H9 (cell line): ENCODE measurements around the gene DIS3L2. TPM values are rescaled to one million over a fixed set of nuclear protein-coding genes. Genes with fewer than 3 reads are reported as not detected.
A peak's percentile ranks its signal among the peaks of the same experiment; 100 is the strongest.

Experiments used
- DNase-seq: peaks from one replicate; pipeline ENCODE4 v3.0.0-alpha.2; 2017
- H2AFZ ChIP-seq: one replicate; pipeline ENCODE4 v1.6.1; 2013; ENCODE audit warnings: mild to moderate bottlenecking, low read length, control low read depth, moderate library complexity
- H2AK5ac ChIP-seq: 2 replicates; pipeline ENCODE4 v1.6.1; 2013; ENCODE audit warnings: low read length, control low read depth, mixed read lengths; ENCODE audit not compliant: insufficient read length
- H2BK120ac ChIP-seq: one replicate; pipeline ENCODE4 v1.6.1; 2013; ENCODE audit warnings: low read depth, mild to moderate bottlenecking, low read length, control low read depth, inconsistent platforms; ENCODE audit not compliant: poor library complexity, severe bottlenecking
- H2BK12ac ChIP-seq: 2 replicates; pipeline ENCODE4 v1.6.1; 2013; ENCODE audit warnings: low read length, control low read depth, mixed read lengths, low read depth; ENCODE audit not compliant: insufficient read length
- H2BK15ac ChIP-seq: 2 replicates; pipeline ENCODE4 v1.6.1; 2013; ENCODE audit warnings: low read depth, low read length, control low read depth
- H2BK20ac ChIP-seq: one replicate; pipeline ENCODE4 v1.6.1; 2013; ENCODE audit warnings: low read depth, mild to moderate bottlenecking, low read length, control low read depth, inconsistent platforms; ENCODE audit not compliant: poor library complexity, severe bottlenecking
- H2BK5ac ChIP-seq: 2 replicates; pipeline ENCODE4 v1.6.1; 2013; ENCODE audit warnings: low read length, control low read depth, mixed read lengths; ENCODE audit not compliant: insufficient read length
- H3K14ac ChIP-seq: 2 replicates; pipeline ENCODE4 v1.6.1; 2013; ENCODE audit warnings: low read length, control low read depth; ENCODE audit not compliant: insufficient read depth
- H3K18ac ChIP-seq: 2 replicates; pipeline ENCODE4 v1.6.1; 2013; ENCODE audit warnings: low read depth, mild to moderate bottlenecking, mixed read lengths, low read length, control low read depth; ENCODE audit not compliant: insufficient read length
- H3K23ac ChIP-seq: 2 replicates; pipeline ENCODE4 v1.6.1; 2013; ENCODE audit warnings: low read length, control low read depth, mixed read lengths, low read depth; ENCODE audit not compliant: insufficient read length
- H3K23me2 ChIP-seq: 2 replicates; pipeline ENCODE4 v1.6.1; 2013; ENCODE audit warnings: low read depth, mild to moderate bottlenecking, mixed read lengths, low read length, control low read depth; ENCODE audit not compliant: insufficient read length, poor library complexity, severe bottlenecking
- H3K27ac ChIP-seq: 2 replicates; pipeline ENCODE4 v1.5.1; 2013; ENCODE audit warnings: low read length, control low read depth, mixed read lengths, low read depth; ENCODE audit not compliant: insufficient read length
- H3K27me3 ChIP-seq: 2 replicates; pipeline ENCODE4 v1.6.1; 2013; ENCODE audit warnings: low read length, control low read depth, inconsistent platforms; ENCODE audit not compliant: insufficient read depth
- H3K4ac ChIP-seq: 2 replicates; pipeline ENCODE4 v1.6.1; 2013; ENCODE audit warnings: low read depth, mild to moderate bottlenecking, control low read depth, inconsistent platforms, low read length, moderate library complexity
- H3K4me1 ChIP-seq: 2 replicates; pipeline ENCODE4 v1.6.1; 2013; ENCODE audit warnings: low read length, control low read depth, inconsistent platforms; ENCODE audit not compliant: insufficient read depth
- H3K4me2 ChIP-seq: 2 replicates; pipeline ENCODE4 v1.6.1; 2013; ENCODE audit warnings: low read length, control low read depth, mixed read lengths; ENCODE audit not compliant: insufficient read length, insufficient read depth
- H3K56ac ChIP-seq: 2 replicates; pipeline ENCODE4 v1.6.1; 2013; ENCODE audit warnings: low read depth, mild to moderate bottlenecking, mixed read lengths, low read length, control low read depth; ENCODE audit not compliant: insufficient read length
- H3K79me1 ChIP-seq: 2 replicates; pipeline ENCODE4 v1.6.1; 2013; ENCODE audit warnings: low read depth, mild to moderate bottlenecking, moderate library complexity, low read length, control low read depth, inconsistent platforms; ENCODE audit not compliant: insufficient read depth, poor library complexity, severe bottlenecking
- H3K79me2 ChIP-seq: 2 replicates; pipeline ENCODE4 v1.6.1; 2013; ENCODE audit warnings: low read length, control low read depth, inconsistent platforms; ENCODE audit not compliant: insufficient read depth
- H3K9ac ChIP-seq: 2 replicates; pipeline ENCODE4 v1.6.1; 2013; ENCODE audit warnings: low read length, control low read depth, mixed read lengths; ENCODE audit not compliant: insufficient read length; ENCODE audit errors: extremely low read depth
- H3K9me3 ChIP-seq: one replicate; pipeline ENCODE4 v1.6.1; 2013; ENCODE audit warnings: low read depth, low read length, inconsistent platforms; ENCODE audit not compliant: control insufficient read depth
- H3T11ph ChIP-seq: one replicate; pipeline ENCODE4 v1.6.1; 2013; ENCODE audit warnings: mild to moderate bottlenecking, low read length, control low read depth, inconsistent platforms
- H4K20me1 ChIP-seq: one replicate; pipeline ENCODE4 v1.6.1; 2013; ENCODE audit not compliant: control insufficient read depth, insufficient read length, insufficient read depth
- H4K5ac ChIP-seq: 2 replicates; pipeline ENCODE4 v1.6.1; 2013; ENCODE audit warnings: low read depth, mild to moderate bottlenecking, mixed read lengths, low read length, control low read depth; ENCODE audit not compliant: insufficient read length
- H4K8ac ChIP-seq: replicated peaks from 2 replicates; pipeline ENCODE4 v1.6.1; 2013; ENCODE audit warnings: low read length, control low read depth, mixed read lengths, low read depth; ENCODE audit not compliant: insufficient read length
- H4K91ac ChIP-seq: 2 replicates; pipeline ENCODE4 v1.6.1; 2013; ENCODE audit warnings: low read depth, mild to moderate bottlenecking, moderate library complexity, mixed read lengths, low read length, control low read depth; ENCODE audit not compliant: insufficient read length
- H3K27ac Mint-ChIP-seq, 3 experiments: 2 replicates in 2 of 3; 3 replicates in 1 of 3; pipeline ENCODE4 v1.8.0; 2020 to 2021; ENCODE audit warnings: mixed read lengths in 3 of 3, mild to moderate bottlenecking in 1 of 3, moderate library complexity in 1 of 3
- H3K27me3 Mint-ChIP-seq: 2 replicates; pipeline ENCODE4 v1.8.0; 2021; ENCODE audit warnings: low read depth, mild to moderate bottlenecking, moderate library complexity, mixed read lengths
- H3K36me3 Mint-ChIP-seq, 3 experiments: 2 replicates in 2 of 3; 3 replicates in 1 of 3; pipeline ENCODE4 v1.8.0; 2020 to 2021; ENCODE audit warnings: low read depth in 3 of 3, mixed read lengths in 3 of 3; ENCODE audit not compliant: insufficient read depth in 1 of 3
- H3K4me1 Mint-ChIP-seq, 2 experiments: 2 replicates each; pipeline ENCODE4 v1.8.0; 2020; ENCODE audit warnings: mixed read lengths in 2 of 2
- H3K4me3 Mint-ChIP-seq, 2 experiments: 2 replicates in 1 of 2; 3 replicates in 1 of 2; pipeline ENCODE4 v1.8.0; 2020 to 2021; ENCODE audit warnings: mild to moderate bottlenecking in 2 of 2, mixed read lengths in 2 of 2, moderate library complexity in 1 of 2
- H3K9me3 Mint-ChIP-seq, 2 experiments: 2 replicates in 1 of 2; 3 replicates in 1 of 2; pipeline ENCODE4 v1.8.0; 2020; ENCODE audit warnings: mild to moderate bottlenecking in 2 of 2, mixed read lengths in 2 of 2, moderate library complexity in 1 of 2
- CTCF ChIP-seq: fragments of 200-600 bp; sonication (generic); conservative IDR thresholded peaks from 3 replicates; pipeline ENCODE4 v1.8.0; 2021; ENCODE audit warnings: antibody characterized with exemption, mild to moderate bottlenecking
- whole genome bisulfite sequencing: extraction: QIAGEN DNeasy Blood & Tissue Kit; methylation state at CpG from one replicate; pipeline ENCODE4 v1.1.7; 2013; ENCODE audit warnings: missing lambda C conversion rate, low lambda C conversion rate, mixed read lengths; ENCODE audit not compliant: insufficient read length; ENCODE audit errors: extremely low coverage; 5-methylcytosine and 5-hydroxymethylcytosine counted together
- total RNA-seq: library from RNA; stranded (reverse); gene quantifications from 2 replicates; pipeline ENCODE4 v1.2.1, GENCODE V29; 2021

DIS3L2 gene
- total RNA-seq, 1 experiment from 2014 or later, result 28.1 TPM

- H3K27ac ChIP-seq, result no peak overlapping the region
- no peak overlapping the region for H3K4me2 ChIP-seq
- H4K5ac ChIP-seq, result no peak overlapping the region
- H2BK20ac ChIP-seq, result no peak overlapping the region
- Mint-ChIP-seq H3K4me3 (no peak overlapping the region), H3K27ac (peak overlapping the region in 1 of 3 experiments; percentile 74; a peak in 1 of 7 replicates), H3K27me3 (peaks cover 2% of the 10 kb centered on the region; the same call in 1 of the 2 replicates), H3K36me3 (peaks cover 0 to 5% (median 2%) of the 10 kb centered on the region in 3 experiments; a peak in 3 of 7 replicates), H3K4me1 (peaks cover 2 to 7% of the 10 kb centered on the region in 2 experiments; a peak in 3 of 4 replicates), H3K9me3 (peaks cover 0 to 8% of the 10 kb centered on the region in 2 experiments; a peak in 2 of 5 replicates)
- no peak overlapping the region for H3K9ac ChIP-seq
- no peaks in the 10 kb centered on the region for H3K79me1 ChIP-seq
- H2BK15ac ChIP-seq, result no peak overlapping the region
- H3T11ph ChIP-seq, result no peak overlapping the region
- no peak overlapping the region for H4K91ac ChIP-seq
- H3K14ac ChIP-seq, result no peak overlapping the region; the same call in 1 of the 2 replicates
- H3K18ac ChIP-seq, result no peak overlapping the region
- no peaks in the 10 kb centered on the region for H3K79me2 ChIP-seq
- H2AK5ac ChIP-seq, result no peak overlapping the region
- H2BK12ac ChIP-seq, result no peak overlapping the region
- no peak overlapping the region for H3K56ac ChIP-seq
- H4K20me1 ChIP-seq, result no peaks in the 10 kb centered on the region
- DNase-seq, result peak; percentile 15
- H3K4ac ChIP-seq, result no peak overlapping the region
- WGBS, result no CpG with 5 or more reads among the region's 4 CpGs
- H2BK5ac ChIP-seq, result no peak overlapping the region
- H3K23ac ChIP-seq, result no peak overlapping the region
- H2BK120ac ChIP-seq, result no peak overlapping the region
- no peaks in the 10 kb centered on the region for H3K4me1 ChIP-seq
- no peaks in the 10 kb centered on the region for H3K9me3 ChIP-seq
- no peaks in the 10 kb centered on the region for H3K27me3 ChIP-seq
- H3K23me2 ChIP-seq, result no peaks in the 10 kb centered on the region
- H4K8ac ChIP-seq, result no peak overlapping the region
- H2AFZ ChIP-seq, result no peak overlapping the region
- TF ChIP-seq CTCF, result no peak
Observed at GRCh38 chr2:232335859-232336215, 374.3 kb downstream of the DIS3L2 start.
